HEK293 (cell line): ENCODE results near the gene ANKRD44.

Experiments
- CTCF ChIA-PET: fragments of 350-600 bp; formaldehyde crosslinking; extraction: SDS; loops from one replicate; lab custom pipeline; 2021; ENCODE audit warnings: antibody characterized with exemption; lab: Yijun Ruan, JAX
- POLR2A ChIA-PET: fragments of 300-600 bp; formaldehyde crosslinking; extraction: SDS; loops from one replicate; lab custom pipeline; 2020; ENCODE audit warnings: antibody characterized with exemption, inconsistent platforms; lab: Yijun Ruan, JAX
- H3K27ac ChIP-seq: fragments of 200-500 bp; sonication (Bioruptor generic); 2 replicates; pipeline ENCODE4 v1.5.1; 2014; ENCODE audit warnings: low read depth, low read length, control low read depth, inconsistent platforms; ENCODE audit errors: extremely low read depth
- H3K36me3 ChIP-seq, 2 experiments: fragments of 200-500 bp in 1 of 2; sonication (Bioruptor generic) in 1 of 2; 1 replicate in 1 of 2; 2 replicates in 1 of 2; pipeline ENCODE4 v1.5.1; 2014 to 2017; ENCODE audit warnings: inconsistent platforms in 2 of 2, low read length in 2 of 2; ENCODE audit not compliant: control insufficient read depth in 2 of 2, insufficient read depth in 1 of 2
- H3K4me1 ChIP-seq: fragments of 200-500 bp; sonication (Bioruptor generic); 2 replicates; pipeline ENCODE4 v1.5.1; 2014; ENCODE audit warnings: mild to moderate bottlenecking, low read length, inconsistent platforms; ENCODE audit not compliant: control insufficient read depth, insufficient read depth
- H3K4me3 ChIP-seq: 2 replicates; pipeline ENCODE4 v1.5.1; 2011; ENCODE audit warnings: low read depth, mild to moderate bottlenecking, control low read depth, low read length, moderate library complexity
- H3K9me3 ChIP-seq: fragments of 200-500 bp; sonication (Bioruptor generic); 2 replicates; pipeline ENCODE4 v1.5.1; 2014; ENCODE audit warnings: low read depth, low read length, inconsistent platforms; ENCODE audit not compliant: control insufficient read depth, insufficient read depth
- BCL11B ChIP-seq: fragments of 450-650 bp; formaldehyde crosslinking; IDR thresholded peaks from 2 replicates; pipeline ENCODE4 v1.5.1; 2016; ENCODE audit warnings: low read depth, missing biosample characterization, missing genetic modification characterization
- GFI1B ChIP-seq: fragments of 450-650 bp; formaldehyde crosslinking; IDR thresholded peaks from 2 replicates; pipeline ENCODE4 v1.5.1; 2016; ENCODE audit warnings: missing biosample characterization, missing genetic modification characterization
- OVOL3 ChIP-seq: fragments of 450-650 bp; formaldehyde crosslinking; IDR thresholded peaks from 2 replicates; pipeline ENCODE4 v1.5.1; 2016; ENCODE audit warnings: missing biosample characterization, missing genetic modification characterization
- PRDM4 ChIP-seq: fragments of 450-650 bp; formaldehyde crosslinking; IDR thresholded peaks from 2 replicates; pipeline ENCODE4 v1.5.1; 2017; ENCODE audit warnings: missing biosample characterization, missing genetic modification characterization
- PRDM6 ChIP-seq: fragments of 450-650 bp; formaldehyde crosslinking; IDR thresholded peaks from 2 replicates; pipeline ENCODE4 v1.5.1; 2017; ENCODE audit warnings: missing biosample characterization, missing genetic modification characterization
- TCF7L2 ChIP-seq: IDR thresholded peaks from 2 replicates; pipeline ENCODE4 v1.6.1; 2011; ENCODE audit warnings: low read depth, mild to moderate bottlenecking, inconsistent platforms, low read length, moderate library complexity, borderline replicate concordance
- ZBTB48 ChIP-seq: fragments of 450-650 bp; formaldehyde crosslinking; IDR thresholded peaks from 2 replicates; pipeline ENCODE4 v1.5.1; 2016; ENCODE audit warnings: missing biosample characterization, missing genetic modification characterization
- ZIC2 ChIP-seq: fragments of 450-650 bp; formaldehyde crosslinking; IDR thresholded peaks from 2 replicates; pipeline ENCODE4 v1.5.1; 2016; ENCODE audit warnings: missing biosample characterization, missing genetic modification characterization
- ZNF157 ChIP-seq: fragments of 450-650 bp; formaldehyde crosslinking; IDR thresholded peaks from 2 replicates; pipeline ENCODE4 v1.5.1; 2016; ENCODE audit warnings: missing biosample characterization, missing genetic modification characterization
- ZNF416 ChIP-seq: fragments of 450-650 bp; formaldehyde crosslinking; IDR thresholded peaks from 2 replicates; pipeline ENCODE4 v1.5.1; 2016; ENCODE audit warnings: missing biosample characterization, missing genetic modification characterization
- ZNF433 ChIP-seq: fragments of 450-650 bp; formaldehyde crosslinking; IDR thresholded peaks from 2 replicates; pipeline ENCODE4 v1.5.1; 2016; ENCODE audit warnings: missing biosample characterization, missing genetic modification characterization, low read depth
- ZNF488 ChIP-seq: fragments of 450-650 bp; formaldehyde crosslinking; IDR thresholded peaks from 2 replicates; pipeline ENCODE4 v1.5.1; 2016; ENCODE audit warnings: missing biosample characterization, missing genetic modification characterization
- ZNF501 ChIP-seq: fragments of 450-650 bp; formaldehyde crosslinking; IDR thresholded peaks from 2 replicates; pipeline ENCODE4 v1.5.1; 2016; ENCODE audit warnings: missing biosample characterization, missing genetic modification characterization
- ZNF544 ChIP-seq: fragments of 450-650 bp; formaldehyde crosslinking; IDR thresholded peaks from 2 replicates; pipeline ENCODE4 v1.5.0; 2017; ENCODE audit warnings: missing biosample characterization, missing genetic modification characterization
- ZNF555 ChIP-seq: fragments of 450-650 bp; formaldehyde crosslinking; conservative IDR thresholded peaks from 2 replicates; pipeline ENCODE4 v1.5.1; 2017; ENCODE audit warnings: missing biosample characterization, mild to moderate bottlenecking, missing genetic modification characterization, inconsistent platforms
- ZNF670 ChIP-seq: fragments of 450-650 bp; formaldehyde crosslinking; IDR thresholded peaks from 2 replicates; pipeline ENCODE4 v1.5.1; 2016; ENCODE audit warnings: missing biosample characterization, missing genetic modification characterization, low read depth
- ZNF704 ChIP-seq: fragments of 450-650 bp; formaldehyde crosslinking; IDR thresholded peaks from 2 replicates; pipeline ENCODE4 v1.5.1; 2016; ENCODE audit warnings: missing biosample characterization, missing genetic modification characterization
- ZNF76 ChIP-seq: fragments of 450-650 bp; formaldehyde crosslinking; IDR thresholded peaks from 2 replicates; pipeline ENCODE4; 2016; ENCODE audit warnings: low read depth, missing biosample characterization, missing genetic modification characterization, borderline replicate concordance
- ZSCAN5A ChIP-seq: fragments of 450-650 bp; formaldehyde crosslinking; IDR thresholded peaks from 2 replicates; pipeline ENCODE4 v1.5.1; 2016; ENCODE audit warnings: missing biosample characterization, missing genetic modification characterization

The ANKRD44 gene

GRCh38 chr2:197238043-197238365 is 72.6 kb downstream of the ANKRD44 start:
- Histone ChIP-seq H3K4me1 (no peaks in the 10 kb centered on the region), H3K9me3 (no peaks in the 10 kb centered on the region), H3K4me3 (no peak overlapping the region), H3K36me3 (no peaks in the 10 kb centered on the region), H3K27ac (no peak overlapping the region)
- ChIA-PET POLR2A (no interaction called here), CTCF (interaction anchor here (0.6 kb wide), 1 partner anchor 140 kb away, joined by 4 read pairs; no protein-coding TSS in a partner anchor)
- TF ChIP-seq ZNF157 (tag by site-specific recombination), result no peak
- TF ChIP-seq TCF7L2, result no peak
- TF ChIP-seq, all 188 proteins: peak for 0

GRCh38 chr2:197237291-197238042 is 73.1 kb downstream of the ANKRD44 start:
- ChIA-PET POLR2A (no interaction called here), CTCF (interaction anchor here (0.6 kb wide), 1 partner anchor 140 kb away, joined by 4 read pairs; no protein-coding TSS in a partner anchor)
- Histone ChIP-seq H3K4me3 (no peak overlapping the region), H3K4me1 (no peaks in the 10 kb centered on the region), H3K9me3 (no peaks in the 10 kb centered on the region), H3K36me3 (no peaks in the 10 kb centered on the region), H3K27ac (no peak overlapping the region)
- TF ChIP-seq ZNF433 (tag by site-specific recombination), result no peak
- no peak for TF ChIP-seq PRDM6 (tag by site-specific recombination)
- no peak for TF ChIP-seq ZNF416 (tag by site-specific recombination)
- no peak for TF ChIP-seq ZNF704 (tag by site-specific recombination)
- no peak for TF ChIP-seq ZNF555 (tag by site-specific recombination)
- TF ChIP-seq ZIC2, result no peak
- no peak for TF ChIP-seq ZBTB48 (tag by site-specific recombination)
- TF ChIP-seq ZSCAN5A (tag by site-specific recombination), result no peak
- no peak for TF ChIP-seq ZNF544 (tag by site-specific recombination)
- no peak for TF ChIP-seq BCL11B (tag by site-specific recombination)
- no peak for TF ChIP-seq ZNF76 (tag by site-specific recombination)

- POLR2A ChIA-PET, result no interaction called here
- no peaks in the 10 kb centered on the region for H3K9me3 ChIP-seq
- H3K27ac ChIP-seq, result no peak overlapping the region
- CTCF ChIA-PET, result no interaction called here
- H3K4me3 ChIP-seq, result no peak overlapping the region
- no peaks in the 10 kb centered on the region for H3K36me3 ChIP-seq
- no peaks in the 10 kb centered on the region for H3K4me1 ChIP-seq
- TF ChIP-seq GFI1B (tag by site-specific recombination), result no peak
- no peak for TF ChIP-seq ZNF488 (tag by site-specific recombination)
- TF ChIP-seq ZNF501, result no peak
- no peak for TF ChIP-seq PRDM4 (tag by site-specific recombination)
- no peak for TF ChIP-seq ZNF670 (tag by site-specific recombination)
- TF ChIP-seq ZNF416 (tag by site-specific recombination), result no peak
- no peak for TF ChIP-seq OVOL3 (tag by site-specific recombination)
Measured at GRCh38 chr2:197236816-197237215, 73.8 kb downstream of the ANKRD44 start.
